ENCODE data around the gene EIF4G3. TPM values are rescaled to one million over a fixed set of nuclear protein-coding genes. Genes with fewer than 3 reads are reported as not detected.

Gene EIF4G3
- total and polyA plus RNA-seq, 2 of the 8 experiments (the other 6 are each of a cell fraction or from before 2014, with no cell fraction given) = 47.5 to 66.6 TPM

- TF ChIP-seq, protein P1, sequence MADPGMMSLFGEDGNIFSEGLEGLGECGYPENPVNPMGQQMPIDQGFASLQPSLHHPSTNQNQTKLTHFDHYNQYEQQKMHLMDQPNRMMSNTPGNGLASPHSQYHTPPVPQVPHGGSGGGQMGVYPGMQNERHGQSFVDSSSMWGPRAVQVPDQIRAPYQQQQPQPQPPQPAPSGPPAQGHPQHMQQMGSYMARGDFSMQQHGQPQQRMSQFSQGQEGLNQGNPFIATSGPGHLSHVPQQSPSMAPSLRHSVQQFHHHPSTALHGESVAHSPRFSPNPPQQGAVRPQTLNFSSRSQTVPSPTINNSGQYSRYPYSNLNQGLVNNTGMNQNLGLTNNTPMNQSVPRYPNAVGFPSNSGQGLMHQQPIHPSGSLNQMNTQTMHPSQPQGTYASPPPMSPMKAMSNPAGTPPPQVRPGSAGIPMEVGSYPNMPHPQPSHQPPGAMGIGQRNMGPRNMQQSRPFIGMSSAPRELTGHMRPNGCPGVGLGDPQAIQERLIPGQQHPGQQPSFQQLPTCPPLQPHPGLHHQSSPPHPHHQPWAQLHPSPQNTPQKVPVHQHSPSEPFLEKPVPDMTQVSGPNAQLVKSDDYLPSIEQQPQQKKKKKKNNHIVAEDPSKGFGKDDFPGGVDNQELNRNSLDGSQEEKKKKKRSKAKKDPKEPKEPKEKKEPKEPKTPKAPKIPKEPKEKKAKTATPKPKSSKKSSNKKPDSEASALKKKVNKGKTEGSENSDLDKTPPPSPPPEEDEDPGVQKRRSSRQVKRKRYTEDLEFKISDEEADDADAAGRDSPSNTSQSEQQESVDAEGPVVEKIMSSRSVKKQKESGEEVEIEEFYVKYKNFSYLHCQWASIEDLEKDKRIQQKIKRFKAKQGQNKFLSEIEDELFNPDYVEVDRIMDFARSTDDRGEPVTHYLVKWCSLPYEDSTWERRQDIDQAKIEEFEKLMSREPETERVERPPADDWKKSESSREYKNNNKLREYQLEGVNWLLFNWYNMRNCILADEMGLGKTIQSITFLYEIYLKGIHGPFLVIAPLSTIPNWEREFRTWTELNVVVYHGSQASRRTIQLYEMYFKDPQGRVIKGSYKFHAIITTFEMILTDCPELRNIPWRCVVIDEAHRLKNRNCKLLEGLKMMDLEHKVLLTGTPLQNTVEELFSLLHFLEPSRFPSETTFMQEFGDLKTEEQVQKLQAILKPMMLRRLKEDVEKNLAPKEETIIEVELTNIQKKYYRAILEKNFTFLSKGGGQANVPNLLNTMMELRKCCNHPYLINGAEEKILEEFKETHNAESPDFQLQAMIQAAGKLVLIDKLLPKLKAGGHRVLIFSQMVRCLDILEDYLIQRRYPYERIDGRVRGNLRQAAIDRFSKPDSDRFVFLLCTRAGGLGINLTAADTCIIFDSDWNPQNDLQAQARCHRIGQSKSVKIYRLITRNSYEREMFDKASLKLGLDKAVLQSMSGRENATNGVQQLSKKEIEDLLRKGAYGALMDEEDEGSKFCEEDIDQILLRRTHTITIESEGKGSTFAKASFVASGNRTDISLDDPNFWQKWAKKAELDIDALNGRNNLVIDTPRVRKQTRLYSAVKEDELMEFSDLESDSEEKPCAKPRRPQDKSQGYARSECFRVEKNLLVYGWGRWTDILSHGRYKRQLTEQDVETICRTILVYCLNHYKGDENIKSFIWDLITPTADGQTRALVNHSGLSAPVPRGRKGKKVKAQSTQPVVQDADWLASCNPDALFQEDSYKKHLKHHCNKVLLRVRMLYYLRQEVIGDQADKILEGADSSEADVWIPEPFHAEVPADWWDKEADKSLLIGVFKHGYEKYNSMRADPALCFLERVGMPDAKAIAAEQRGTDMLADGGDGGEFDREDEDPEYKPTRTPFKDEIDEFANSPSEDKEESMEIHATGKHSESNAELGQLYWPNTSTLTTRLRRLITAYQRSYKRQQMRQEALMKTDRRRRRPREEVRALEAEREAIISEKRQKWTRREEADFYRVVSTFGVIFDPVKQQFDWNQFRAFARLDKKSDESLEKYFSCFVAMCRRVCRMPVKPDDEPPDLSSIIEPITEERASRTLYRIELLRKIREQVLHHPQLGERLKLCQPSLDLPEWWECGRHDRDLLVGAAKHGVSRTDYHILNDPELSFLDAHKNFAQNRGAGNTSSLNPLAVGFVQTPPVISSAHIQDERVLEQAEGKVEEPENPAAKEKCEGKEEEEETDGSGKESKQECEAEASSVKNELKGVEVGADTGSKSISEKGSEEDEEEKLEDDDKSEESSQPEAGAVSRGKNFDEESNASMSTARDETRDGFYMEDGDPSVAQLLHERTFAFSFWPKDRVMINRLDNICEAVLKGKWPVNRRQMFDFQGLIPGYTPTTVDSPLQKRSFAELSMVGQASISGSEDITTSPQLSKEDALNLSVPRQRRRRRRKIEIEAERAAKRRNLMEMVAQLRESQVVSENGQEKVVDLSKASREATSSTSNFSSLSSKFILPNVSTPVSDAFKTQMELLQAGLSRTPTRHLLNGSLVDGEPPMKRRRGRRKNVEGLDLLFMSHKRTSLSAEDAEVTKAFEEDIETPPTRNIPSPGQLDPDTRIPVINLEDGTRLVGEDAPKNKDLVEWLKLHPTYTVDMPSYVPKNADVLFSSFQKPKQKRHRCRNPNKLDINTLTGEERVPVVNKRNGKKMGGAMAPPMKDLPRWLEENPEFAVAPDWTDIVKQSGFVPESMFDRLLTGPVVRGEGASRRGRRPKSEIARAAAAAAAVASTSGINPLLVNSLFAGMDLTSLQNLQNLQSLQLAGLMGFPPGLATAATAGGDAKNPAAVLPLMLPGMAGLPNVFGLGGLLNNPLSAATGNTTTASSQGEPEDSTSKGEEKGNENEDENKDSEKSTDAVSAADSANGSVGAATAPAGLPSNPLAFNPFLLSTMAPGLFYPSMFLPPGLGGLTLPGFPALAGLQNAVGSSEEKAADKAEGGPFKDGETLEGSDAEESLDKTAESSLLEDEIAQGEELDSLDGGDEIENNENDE (IDR thresholded peaks at IDR 0.05; ENCODE audit: insufficient replicate concordance, low read length) = no peak
- TF ChIP-seq GTF2F1 (IDR thresholded peaks at IDR 0.05; ENCODE audit: borderline replicate concordance, low read depth, low read length) (no peak), CTBP2 (IDR thresholded peaks at IDR 0.05; ENCODE audit: borderline replicate concordance, insufficient read depth, insufficient read length, low read length) (no peak)
Observed at GRCh38 chr1:21032741-21033140, 144.0 kb downstream of the EIF4G3 start (continued).
